LNCaP clone FGC (cell line): ENCODE data around the gene KIF5C.
"Not testable (repeated sequence)": the region's sequence is repeated elsewhere in the genome, so short reads cannot be mapped to it uniquely, and the experiment has no call there.

Experiments used
- DNase-seq: peaks from one replicate; pipeline ENCODE4 v3.0.0-alpha.2; 2011; ENCODE audit warnings: low read depth
- H3K4me3 ChIP-seq: 2 replicates; pipeline ENCODE4 v1.5.1; 2011; ENCODE audit warnings: mild to moderate bottlenecking, low read depth, low read length, control low read depth
- TF ChIP-seq, protein P1 (sequence below): IDR thresholded peaks from 2 replicates; pipeline ENCODE4 v1.5.1; 2012; ENCODE audit warnings: mild to moderate bottlenecking; ENCODE audit not compliant: control insufficient read depth, insufficient read depth; ENCODE audit errors: extremely low read depth

Gene KIF5C

DNA sequence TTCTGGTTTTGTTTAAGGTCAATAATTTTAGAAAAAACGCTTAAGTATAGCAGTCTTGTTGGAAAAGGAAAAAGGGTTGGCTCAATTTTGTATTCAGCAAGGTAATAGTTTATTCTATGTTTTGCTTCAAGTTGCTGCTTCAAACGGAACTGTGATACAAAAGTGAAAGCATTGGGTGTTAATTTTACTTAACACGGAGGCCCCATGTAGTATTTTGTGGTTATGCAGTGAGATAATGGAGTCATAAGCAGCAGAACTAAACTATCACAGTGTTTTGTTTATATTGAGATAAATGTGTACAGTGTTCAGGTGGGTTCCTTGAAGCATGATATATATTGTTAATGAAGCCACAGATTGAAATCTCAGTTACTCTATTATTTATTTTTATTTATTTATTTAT is 96.5 kb downstream of the KIF5C start:
- TF ChIP-seq, protein P1, sequence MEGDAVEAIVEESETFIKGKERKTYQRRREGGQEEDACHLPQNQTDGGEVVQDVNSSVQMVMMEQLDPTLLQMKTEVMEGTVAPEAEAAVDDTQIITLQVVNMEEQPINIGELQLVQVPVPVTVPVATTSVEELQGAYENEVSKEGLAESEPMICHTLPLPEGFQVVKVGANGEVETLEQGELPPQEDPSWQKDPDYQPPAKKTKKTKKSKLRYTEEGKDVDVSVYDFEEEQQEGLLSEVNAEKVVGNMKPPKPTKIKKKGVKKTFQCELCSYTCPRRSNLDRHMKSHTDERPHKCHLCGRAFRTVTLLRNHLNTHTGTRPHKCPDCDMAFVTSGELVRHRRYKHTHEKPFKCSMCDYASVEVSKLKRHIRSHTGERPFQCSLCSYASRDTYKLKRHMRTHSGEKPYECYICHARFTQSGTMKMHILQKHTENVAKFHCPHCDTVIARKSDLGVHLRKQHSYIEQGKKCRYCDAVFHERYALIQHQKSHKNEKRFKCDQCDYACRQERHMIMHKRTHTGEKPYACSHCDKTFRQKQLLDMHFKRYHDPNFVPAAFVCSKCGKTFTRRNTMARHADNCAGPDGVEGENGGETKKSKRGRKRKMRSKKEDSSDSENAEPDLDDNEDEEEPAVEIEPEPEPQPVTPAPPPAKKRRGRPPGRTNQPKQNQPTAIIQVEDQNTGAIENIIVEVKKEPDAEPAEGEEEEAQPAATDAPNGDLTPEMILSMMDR, result no peak
- DNase-seq, result no peak
- H3K4me3 ChIP-seq, result no peak overlapping the region

DNA sequence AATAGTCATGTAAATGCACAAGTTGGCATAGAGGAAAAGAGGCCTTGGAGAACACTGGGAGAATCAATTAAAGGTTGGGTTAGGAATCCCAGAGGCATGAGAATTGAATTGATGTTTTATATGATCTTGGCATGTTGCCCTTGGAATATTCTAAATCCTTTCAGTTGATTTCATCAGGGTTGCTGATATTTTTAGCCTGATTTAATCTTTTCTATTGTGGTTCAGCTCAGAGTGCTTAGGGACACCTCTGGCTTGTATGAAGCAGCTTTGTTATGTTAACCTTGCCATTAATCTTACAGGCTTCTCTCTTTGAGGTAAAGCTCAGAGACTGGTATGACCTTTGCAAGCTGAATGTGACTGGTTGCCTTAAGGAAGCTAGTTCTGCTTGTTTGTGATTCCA is 99.1 kb downstream of the KIF5C start:
- H3K4me3 ChIP-seq, result no peak overlapping the region
- TF ChIP-seq, protein P1, result no peak
- no peak for DNase-seq

DNA sequence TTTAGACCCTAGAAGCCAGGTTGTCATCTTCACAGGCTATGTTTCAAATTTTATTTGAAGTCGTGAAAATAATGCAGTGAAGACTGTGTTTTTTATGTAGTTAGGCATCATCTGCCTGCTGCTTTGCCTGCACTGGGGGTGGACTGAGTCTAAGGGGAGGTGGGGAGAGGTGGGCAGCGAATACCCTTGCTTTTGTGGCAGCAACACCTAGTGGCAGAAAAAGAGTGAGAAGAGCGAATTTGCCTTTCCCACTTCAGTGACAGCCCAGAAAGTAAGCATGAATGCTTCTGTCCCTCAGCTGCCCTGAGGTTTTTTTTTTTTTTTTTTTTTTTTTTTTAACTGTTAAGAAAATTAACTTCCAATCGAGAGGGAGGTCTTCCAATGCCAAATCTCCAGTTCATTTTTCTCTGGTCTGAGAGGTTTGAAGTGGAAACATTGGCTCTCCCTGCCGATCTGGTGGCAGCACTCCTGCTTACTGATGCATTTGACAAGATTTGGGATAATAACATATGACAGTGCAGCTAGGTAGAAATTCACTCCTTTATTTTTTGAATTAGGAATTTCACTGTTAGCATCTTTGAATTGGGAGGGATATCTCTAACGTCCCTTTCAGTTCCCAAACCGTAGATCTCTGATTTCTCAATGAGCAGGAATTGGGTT is 103.1 kb downstream of the KIF5C start:
- no peak for DNase-seq
- H3K4me3 ChIP-seq, result no peak overlapping the region
- TF ChIP-seq, protein P1, result no peak

DNA sequence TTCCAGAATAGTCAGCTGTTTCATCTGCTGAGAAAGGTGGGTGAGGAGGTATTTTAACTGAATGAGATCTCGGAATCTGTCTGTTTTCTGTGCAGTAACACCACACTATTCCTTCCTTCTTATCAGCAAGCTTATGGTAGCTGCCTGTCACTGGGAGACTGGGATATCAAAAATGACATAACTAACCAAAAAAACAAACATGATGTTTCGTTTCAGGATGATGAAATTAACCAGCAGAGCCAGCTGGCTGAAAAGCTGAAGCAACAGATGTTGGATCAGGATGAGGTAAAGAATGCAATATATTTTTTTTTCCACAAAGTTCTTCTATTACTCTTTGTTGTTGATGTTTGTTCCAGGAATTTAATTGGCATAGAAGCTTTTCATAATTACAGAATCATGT is 103.7 kb downstream of the KIF5C start:
- H3K4me3 ChIP-seq, result no peak overlapping the region
- no peak for DNase-seq
- TF ChIP-seq, protein P1, result no peak

DNA sequence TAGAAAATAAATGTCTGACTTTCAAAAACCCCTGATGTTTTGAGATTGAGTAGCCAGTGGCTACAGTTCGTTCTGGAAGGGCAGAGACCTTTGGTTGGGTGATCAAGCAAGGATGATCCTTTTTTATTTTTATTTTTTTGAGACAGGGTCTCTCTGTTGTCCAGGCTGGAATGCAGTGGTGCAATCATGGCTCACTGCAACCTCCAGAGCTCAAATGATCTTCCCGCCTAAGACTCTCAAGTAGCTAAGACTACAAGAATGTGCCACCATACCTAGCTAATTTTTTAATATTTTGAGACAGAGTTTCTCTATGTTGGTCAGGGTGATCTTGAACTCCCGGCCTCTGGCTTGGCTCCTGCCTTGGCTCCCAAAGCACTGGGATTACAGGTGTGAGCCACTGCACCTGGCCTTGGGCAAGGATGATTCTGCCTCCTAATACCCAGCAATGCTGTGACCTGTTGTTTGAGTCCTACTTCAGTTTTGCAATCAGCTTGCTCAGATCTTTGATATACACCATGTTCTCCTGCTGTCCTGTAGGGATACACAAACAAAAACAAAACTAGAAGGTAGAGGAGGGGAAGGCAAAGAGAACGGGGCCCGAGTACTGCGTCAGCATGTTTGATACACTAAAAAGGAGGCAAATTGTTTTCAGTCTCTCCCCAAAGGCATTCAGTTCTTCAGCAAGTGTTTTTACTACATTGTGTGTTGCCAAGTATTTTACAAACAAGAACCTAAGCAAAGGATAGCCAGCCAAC is 104.3 kb downstream of the KIF5C start:
- DNase-seq, result no peak
- TF ChIP-seq, protein P1, result no peak
- H3K4me3 ChIP-seq, result no peak overlapping the region

DNA sequence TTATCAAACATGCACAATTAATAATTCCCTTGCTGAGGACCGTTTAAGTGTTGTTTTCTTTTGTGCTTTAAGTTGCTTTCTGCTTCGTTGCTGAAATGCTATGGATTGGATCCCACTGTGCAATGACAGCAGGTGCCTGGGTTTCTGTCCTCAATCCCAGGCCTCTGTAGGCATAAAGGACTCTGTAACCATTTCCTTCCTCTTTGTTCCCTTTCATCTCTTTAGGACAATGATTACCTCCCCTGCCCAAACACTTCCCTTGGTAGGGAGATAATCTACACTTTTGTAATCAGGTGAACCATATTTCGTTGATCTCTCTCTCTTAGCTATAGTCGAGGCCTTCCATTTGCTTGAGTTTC is 104.9 kb downstream of the KIF5C start:
- no peak overlapping the region for H3K4me3 ChIP-seq
- no peak for DNase-seq
- TF ChIP-seq, protein P1, result no peak

DNA sequence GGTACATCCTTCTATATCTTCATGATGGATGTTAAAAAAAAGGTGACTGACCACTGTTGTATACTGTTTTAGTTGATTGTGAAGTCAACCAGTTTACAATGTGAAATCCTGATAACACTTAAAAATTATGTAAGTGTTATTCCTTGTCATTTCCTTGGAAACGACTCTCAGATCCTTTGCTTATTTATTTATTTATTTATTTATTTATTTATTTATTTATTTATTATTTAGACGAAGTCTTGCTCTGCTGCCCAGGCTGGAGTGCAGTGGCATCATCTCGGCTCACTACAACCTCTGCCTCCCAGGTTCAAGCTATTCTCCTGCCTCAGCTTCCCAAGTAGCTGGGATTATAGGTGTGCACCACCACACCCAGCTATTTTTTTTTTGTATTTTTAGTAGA is 105.5 kb downstream of the KIF5C start:
- not testable (repeated sequence) for DNase-seq, H3K4me3 ChIP-seq
